ENCODE data around the gene PSMD8. TPM values are rescaled to one million over a fixed set of nuclear protein-coding genes. Genes with fewer than 3 reads are reported as not detected.
"Not testable (repeated sequence)": the region's sequence is repeated elsewhere in the genome, so short reads cannot be mapped to it uniquely, and the experiment has no call there.

PSMD8 gene
- total and polyA plus RNA-seq, 2 experiments from 2014 or later = 231 to 292 TPM

- H3F3A ChIP-seq (ENCODE audit: insufficient read depth) = no peaks in the 10 kb centered on the region
- H3K4me1 ChIP-seq (ENCODE audit: insufficient read depth) = no peaks in the 10 kb centered on the region
- no peaks in the 10 kb centered on the region for H3K9me2 ChIP-seq (ENCODE audit: insufficient read depth)
- H2AFZ ChIP-seq = peak overlapping the region; percentile 87
- H4K20me1 ChIP-seq (ENCODE audit: insufficient read depth) = no peaks in the 10 kb centered on the region
- 13 to 15% methylated on average over 23 of the region's 23 CpGs for WGBS, 2 experiments (ENCODE audit: low coverage in 1 of 2, low lambda C conversion rate in 2 of 2, missing lambda C conversion rate in 2 of 2)
- peak overlapping the region; percentile 78 for H3K4me3 ChIP-seq
- no peak overlapping the region for H3K27ac ChIP-seq
- peaks cover 21% of the 10 kb centered on the region for H3K27me3 ChIP-seq (replicated peaks; ENCODE audit: insufficient read depth)
- TF ChIP-seq EZH2phosphoT487 (IDR thresholded peaks at IDR 0.05; ENCODE audit: insufficient read depth, low read depth) = no peak
- no peak for TF ChIP-seq EZH2 (IDR thresholded peaks at IDR 0.05; ENCODE audit: insufficient read depth, poor library complexity, severe bottlenecking)
- H3K9ac ChIP-seq = no peak overlapping the region
- no peaks in the 10 kb centered on the region for H3K79me2 ChIP-seq (ENCODE audit: insufficient read depth)
- no peaks in the 10 kb centered on the region for H3K9me3 ChIP-seq (ENCODE audit: low read depth)
- in situ Hi-C loops (cut with MboI) = no loop called here
- H3K36me3 ChIP-seq (ENCODE audit: low read depth) = no peaks in the 10 kb centered on the region
- DNase-seq = no peak
- peak overlapping the region; percentile 88 for H3K4me2 ChIP-seq (ENCODE audit: unreplicated experiment)
Measured at GRCh38 chr19:38360839-38361631, 13.3 kb upstream of the PSMD8 start.

- H4K20me1 ChIP-seq (ENCODE audit: insufficient read depth) = no peaks in the 10 kb centered on the region
- no peak overlapping the region for H3K27ac ChIP-seq
- H2AFZ ChIP-seq = peak overlapping the region; percentile 87
- H3K4me1 ChIP-seq (ENCODE audit: insufficient read depth) = no peaks in the 10 kb centered on the region
- H3K9ac ChIP-seq = no peak overlapping the region
- in situ Hi-C loops (cut with MboI) = no loop called here
- 1 to 2% methylated on average over 29 to 37 of the region's 37 CpGs for WGBS, 2 experiments (ENCODE audit: low coverage in 1 of 2, low lambda C conversion rate in 2 of 2, missing lambda C conversion rate in 2 of 2)
- H3K27me3 ChIP-seq (replicated peaks; ENCODE audit: insufficient read depth) = peaks cover 21% of the 10 kb centered on the region
- no peaks in the 10 kb centered on the region for H3K79me2 ChIP-seq (ENCODE audit: insufficient read depth)
- no peak for TF ChIP-seq EZH2phosphoT487 (IDR thresholded peaks at IDR 0.05; ENCODE audit: insufficient read depth, low read depth)
- TF ChIP-seq EZH2 (IDR thresholded peaks at IDR 0.05; ENCODE audit: insufficient read depth, poor library complexity, severe bottlenecking) = no peak
- no peaks in the 10 kb centered on the region for H3K36me3 ChIP-seq (ENCODE audit: low read depth)
- H3K9me3 ChIP-seq (ENCODE audit: low read depth) = no peaks in the 10 kb centered on the region
- peak; percentile 87 for DNase-seq
- no peaks in the 10 kb centered on the region for H3K9me2 ChIP-seq (ENCODE audit: insufficient read depth)
- peak overlapping the region; percentile 78 for H3K4me3 ChIP-seq
- no peaks in the 10 kb centered on the region for H3F3A ChIP-seq (ENCODE audit: insufficient read depth)
- H3K4me2 ChIP-seq (ENCODE audit: unreplicated experiment) = peak overlapping the region; percentile 88
Measured at GRCh38 chr19:38361633-38362075, 12.7 kb upstream of the PSMD8 start.

- TF ChIP-seq EZH2 (IDR thresholded peaks at IDR 0.05; ENCODE audit: insufficient read depth, poor library complexity, severe bottlenecking) = no peak
- TF ChIP-seq EZH2phosphoT487 (IDR thresholded peaks at IDR 0.05; ENCODE audit: insufficient read depth, low read depth) = no peak
Measured at GRCh38 chr19:38362076-38362945, 12.1 kb upstream of the PSMD8 start.

GRCh38 chr19:38362946-38363688 lies 11.3 kb upstream of the PSMD8 start:
- DNase-seq; H3K9ac ChIP-seq; H3K9me2 ChIP-seq (ENCODE audit: insufficient read depth); H4K20me1 ChIP-seq (ENCODE audit: insufficient read depth); H3K4me1 ChIP-seq (ENCODE audit: insufficient read depth); H2AFZ ChIP-seq; in situ Hi-C loops (cut with MboI); H3K27ac ChIP-seq; H3K79me2 ChIP-seq (ENCODE audit: insufficient read depth); H3F3A ChIP-seq (ENCODE audit: insufficient read depth); H3K9me3 ChIP-seq (ENCODE audit: low read depth); H3K36me3 ChIP-seq (ENCODE audit: low read depth): not testable (repeated sequence)
- Histone ChIP-seq H3K4me3 (peak overlapping the region; percentile 78; the same call in 1 of the 2 replicates), H3K27me3 (replicated peaks; ENCODE audit: insufficient read depth) (peaks cover 21% of the 10 kb centered on the region), H3K4me2 (ENCODE audit: unreplicated experiment) (peak overlapping the region; percentile 88)
- WGBS, 2 experiments (ENCODE audit: low coverage in 1 of 2, low lambda C conversion rate in 2 of 2, missing lambda C conversion rate in 2 of 2) = 80% methylated on average over 15 of the region's 16 CpGs

More at GRCh38 chr19:38362076-38362945, 12.1 kb upstream of the PSMD8 start:
- Histone ChIP-seq H3K9me2 (ENCODE audit: insufficient read depth) (no peaks in the 10 kb centered on the region), H3K4me3 (peak overlapping the region; percentile 78), H3K4me2 (ENCODE audit: unreplicated experiment) (peak overlapping the region; percentile 88), H3K9me3 (ENCODE audit: low read depth) (no peaks in the 10 kb centered on the region), H3K27ac (no peak overlapping the region), H3K9ac (no peak overlapping the region; the same call in 1 of the 2 replicates), H3F3A (ENCODE audit: insufficient read depth) (no peaks in the 10 kb centered on the region), H2AFZ (peak overlapping the region; percentile 87), H3K79me2 (ENCODE audit: insufficient read depth) (no peaks in the 10 kb centered on the region), H3K4me1 (ENCODE audit: insufficient read depth) (no peaks in the 10 kb centered on the region), H3K27me3 (replicated peaks; ENCODE audit: insufficient read depth) (peaks cover 21% of the 10 kb centered on the region), H4K20me1 (ENCODE audit: insufficient read depth) (no peaks in the 10 kb centered on the region), H3K36me3 (ENCODE audit: low read depth) (no peaks in the 10 kb centered on the region)
- WGBS, 2 experiments (ENCODE audit: low coverage in 1 of 2, low lambda C conversion rate in 2 of 2, missing lambda C conversion rate in 2 of 2) = 4 to 5% methylated on average over 58 to 59 of the region's 68 CpGs
- in situ Hi-C loops (cut with MboI) = no loop called here
- DNase-seq = peak; percentile 89
